Measurements from ENCODE around the gene ACR.

DNA sequence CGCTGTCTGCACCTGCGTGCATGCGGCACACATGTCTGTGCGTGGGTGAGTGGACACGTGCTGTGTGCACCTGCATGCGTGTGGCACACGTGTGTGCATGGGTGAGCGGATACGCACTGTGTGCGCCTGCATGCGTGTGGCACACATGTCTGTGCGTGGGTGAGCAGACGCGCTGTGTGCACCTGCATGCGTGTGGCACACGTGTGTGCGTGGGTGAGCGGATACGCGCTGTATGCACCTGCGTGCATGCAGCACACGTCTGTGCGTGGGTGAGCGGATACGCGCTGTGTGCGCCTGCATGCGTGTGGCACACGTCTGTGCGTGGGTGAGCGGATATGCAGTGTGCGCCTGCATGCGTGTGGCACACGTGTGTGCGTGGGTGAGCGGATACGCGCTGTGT is 27.1 kb upstream of the ACR start:
- TF ChIP-seq POLR2A (IDR thresholded peaks at IDR 0.05): no peak
- no peak for TF ChIP-seq CTCF (IDR thresholded peaks at IDR 0.05)

Data from body of pancreas (tissue), 4 donors.